ENCODE results near the gene BCAR3.

- TF ChIP-seq POLR2AphosphoS5 (IDR thresholded peaks at IDR 0.05; ENCODE audit: low read depth, low read length) (no peak), POLR2A (IDR thresholded peaks at IDR 0.05; ENCODE audit: low read depth, low read length) (no peak)
These were observed 165.5 kb downstream of the BCAR3 start for GRCh38 chr1:93516164-93516563.

All from GM12892 (cell line).